Tibial nerve (tissue), 4 donors: Measurements from ENCODE around the gene RBMS3. TPM values are rescaled to one million over a fixed set of nuclear protein-coding genes. Genes with fewer than 3 reads are reported as not detected.
"Not testable (repeated sequence)": the region's sequence is repeated elsewhere in the genome, so short reads cannot be mapped to it uniquely, and the experiment has no call there.

Source experiments
- DNase-seq, 2 donors: peaks; one replicate each; pipeline ENCODE4 v3.0.0-alpha.2; 2019; ENCODE audit warnings: low spot score in 2 of 2
- H3K27ac ChIP-seq, 4 donors: fragments of 200-600 bp; sonication (generic) in 3 of 4; one replicate each; pipeline ENCODE4 v1.5.1; 2017 to 2019; ENCODE audit warnings: mild to moderate bottlenecking in 1 of 4
- H3K27me3 ChIP-seq, 2 donors: fragments of 200-600 bp; sonication (generic) in 1 of 2; one replicate each; pipeline versions ENCODE4 v1.5.1 to v1.6.0; 2017 to 2019
- H3K36me3 ChIP-seq, 3 donors: fragments of 200-600 bp; sonication (generic); one replicate each; pipeline ENCODE4 v1.5.1; 2018 to 2019
- H3K4me1 ChIP-seq, 4 donors: fragments of 200-600 bp; sonication (generic) in 3 of 4; one replicate each; pipeline ENCODE4 v1.5.1; 2017 to 2019
- H3K4me3 ChIP-seq, 4 donors: fragments of 200-600 bp; sonication (generic) in 3 of 4; one replicate each; pipeline ENCODE4 v1.5.1; 2017 to 2019; ENCODE audit warnings: mild to moderate bottlenecking in 1 of 4, moderate library complexity in 1 of 4
- H3K9me3 ChIP-seq, 4 donors: fragments of 200-600 bp; sonication (generic) in 3 of 4; one replicate each; pipeline ENCODE4 v1.5.1; 2017 to 2019
- EP300 ChIP-seq, 2 donors: sonication (generic); formaldehyde crosslinking; IDR thresholded peaks; one replicate each; pipeline ENCODE4 v1.6.1; 2017; ENCODE audit warnings: antibody characterized with exemption in 2 of 2, mild to moderate bottlenecking in 1 of 2
- POLR2A ChIP-seq, 2 donors: fragments of 450-650 bp; IDR thresholded peaks; one replicate each; pipeline ENCODE4 v1.6.1; 2017; ENCODE audit warnings: antibody characterized with exemption in 2 of 2, mild to moderate bottlenecking in 2 of 2, moderate library complexity in 2 of 2
- WGBS, 2 donors: methylation state at CpG; one replicate each; pipeline ENCODE4 v1.1.5; 2018; 5-methylcytosine and 5-hydroxymethylcytosine counted together
- total RNA-seq, 4 donors: library from RNA; depleted of rRNA; stranded (reverse); fragments of >200 nt; gene quantifications; one replicate each; pipeline ENCODE4 v1.1.0, GENCODE V29; 2016
- TF ChIP-seq, protein P1 (sequence below), 5 experiments: fragments of 200-600 bp in 3 of 5; fragments of 450-650 bp in 2 of 5; sonication (generic) in 3 of 5; IDR thresholded peaks; one replicate each; pipeline ENCODE4 v1.5.1; 2016 to 2019; ENCODE audit warnings: antibody characterized with exemption in 5 of 5, mild to moderate bottlenecking in 3 of 5, moderate library complexity in 2 of 5

The RBMS3 gene
- total RNA-seq, 4 donors from 2014 or later = 157 to 175 (median 161) TPM

DNA sequence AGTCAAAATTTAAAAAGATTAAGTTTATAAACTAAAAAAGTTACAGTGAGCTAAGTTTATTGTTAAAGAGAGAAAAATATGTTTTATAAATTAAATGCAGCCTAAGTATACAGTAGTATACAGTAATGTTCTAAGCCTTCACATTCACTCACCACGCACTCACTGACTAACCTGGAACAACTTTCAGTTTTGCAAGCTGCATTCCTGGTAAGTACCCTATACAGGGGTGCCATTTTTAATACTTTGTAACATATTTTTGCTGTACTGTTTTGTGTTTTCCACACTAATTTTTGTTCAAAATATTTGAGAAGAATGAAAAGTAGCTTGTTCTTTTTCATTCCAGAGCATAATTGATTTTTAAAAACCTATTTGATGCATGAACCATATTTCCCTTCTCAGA, 524.9 kb downstream of the RBMS3 start:
- no peak overlapping the region for H3K27ac ChIP-seq
- no peaks in the 10 kb centered on the region for H3K27me3 ChIP-seq
- H3K4me1 ChIP-seq = peaks cover 0 to 4% (median 0%) of the 10 kb centered on the region in 4 donors
- TF ChIP-seq POLR2A (IDR thresholded peaks at IDR 0.05) (no peak), EP300 (IDR thresholded peaks at IDR 0.05) (no peak)
- TF ChIP-seq, protein P1, sequence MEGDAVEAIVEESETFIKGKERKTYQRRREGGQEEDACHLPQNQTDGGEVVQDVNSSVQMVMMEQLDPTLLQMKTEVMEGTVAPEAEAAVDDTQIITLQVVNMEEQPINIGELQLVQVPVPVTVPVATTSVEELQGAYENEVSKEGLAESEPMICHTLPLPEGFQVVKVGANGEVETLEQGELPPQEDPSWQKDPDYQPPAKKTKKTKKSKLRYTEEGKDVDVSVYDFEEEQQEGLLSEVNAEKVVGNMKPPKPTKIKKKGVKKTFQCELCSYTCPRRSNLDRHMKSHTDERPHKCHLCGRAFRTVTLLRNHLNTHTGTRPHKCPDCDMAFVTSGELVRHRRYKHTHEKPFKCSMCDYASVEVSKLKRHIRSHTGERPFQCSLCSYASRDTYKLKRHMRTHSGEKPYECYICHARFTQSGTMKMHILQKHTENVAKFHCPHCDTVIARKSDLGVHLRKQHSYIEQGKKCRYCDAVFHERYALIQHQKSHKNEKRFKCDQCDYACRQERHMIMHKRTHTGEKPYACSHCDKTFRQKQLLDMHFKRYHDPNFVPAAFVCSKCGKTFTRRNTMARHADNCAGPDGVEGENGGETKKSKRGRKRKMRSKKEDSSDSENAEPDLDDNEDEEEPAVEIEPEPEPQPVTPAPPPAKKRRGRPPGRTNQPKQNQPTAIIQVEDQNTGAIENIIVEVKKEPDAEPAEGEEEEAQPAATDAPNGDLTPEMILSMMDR (IDR thresholded peaks at IDR 0.05) = no peak
- no peaks in the 10 kb centered on the region for H3K36me3 ChIP-seq
- no peak for DNase-seq
- no peaks in the 10 kb centered on the region for H3K9me3 ChIP-seq
- H3K4me3 ChIP-seq = no peak overlapping the region
- 0 to 43% methylated on average over 1 of the region's 1 CpG for WGBS, 2 donors

DNA sequence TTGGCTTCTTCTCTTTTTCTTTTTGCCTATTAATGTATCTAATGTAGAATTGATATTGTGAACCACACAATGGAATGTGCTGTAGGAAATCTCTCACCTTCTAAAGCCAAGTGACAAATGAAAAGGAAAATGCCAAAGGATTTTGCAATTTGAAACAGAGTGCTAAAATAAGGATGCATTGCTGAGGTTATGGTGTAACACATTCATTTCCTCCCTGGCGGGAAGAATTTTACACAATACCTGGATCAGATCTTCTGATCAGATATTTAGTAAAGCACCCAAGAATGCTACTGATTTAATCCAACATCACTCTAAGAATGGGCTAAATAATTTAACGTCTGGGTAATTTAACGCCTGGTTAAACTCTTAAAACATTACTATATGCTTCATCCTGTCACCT, 527.5 kb downstream of the RBMS3 start:
- H3K36me3 ChIP-seq, H3K9me3 ChIP-seq, H3K27me3 ChIP-seq, H3K4me1 ChIP-seq, DNase-seq, H3K27ac ChIP-seq, H3K4me3 ChIP-seq: not testable (repeated sequence)
- TF ChIP-seq EP300 (IDR thresholded peaks at IDR 0.05) = peak in 1 of 2 donors; percentile 25
- WGBS, 2 donors = 88 to 91% methylated on average over 3 of the region's 3 CpGs

DNA sequence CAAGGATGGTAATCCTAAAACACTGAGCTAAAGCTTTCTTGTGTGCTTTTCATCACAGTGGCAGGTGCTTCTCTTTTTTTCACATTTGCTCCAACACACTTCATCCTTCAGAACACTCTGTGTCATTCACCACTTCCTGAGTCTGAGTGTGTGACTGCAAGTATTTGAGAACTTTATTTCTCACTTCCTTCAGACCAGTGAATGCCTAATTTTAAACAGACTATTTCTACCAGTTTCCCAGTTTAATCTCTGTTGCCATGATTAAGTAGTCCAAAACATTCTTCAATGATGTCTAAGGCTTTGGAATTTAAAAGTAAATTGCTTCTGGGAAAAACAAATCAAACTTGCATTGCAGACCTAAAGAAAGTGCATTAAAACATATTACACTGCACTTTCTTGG, 541.2 kb downstream of the RBMS3 start:
- Histone ChIP-seq H3K27ac (no peak overlapping the region), H3K27me3 (no peaks in the 10 kb centered on the region), H3K36me3 (peaks cover 0 to 7% (median 0%) of the 10 kb centered on the region in 3 donors), H3K4me3 (no peak overlapping the region), H3K9me3 (no peaks in the 10 kb centered on the region), H3K4me1 (no peaks in the 10 kb centered on the region)
- no peak for TF ChIP-seq EP300 (IDR thresholded peaks at IDR 0.05)
- TF ChIP-seq, protein P1 (IDR thresholded peaks at IDR 0.05) = no peak
- no peak for TF ChIP-seq POLR2A (IDR thresholded peaks at IDR 0.05)
- no peak for DNase-seq

DNA sequence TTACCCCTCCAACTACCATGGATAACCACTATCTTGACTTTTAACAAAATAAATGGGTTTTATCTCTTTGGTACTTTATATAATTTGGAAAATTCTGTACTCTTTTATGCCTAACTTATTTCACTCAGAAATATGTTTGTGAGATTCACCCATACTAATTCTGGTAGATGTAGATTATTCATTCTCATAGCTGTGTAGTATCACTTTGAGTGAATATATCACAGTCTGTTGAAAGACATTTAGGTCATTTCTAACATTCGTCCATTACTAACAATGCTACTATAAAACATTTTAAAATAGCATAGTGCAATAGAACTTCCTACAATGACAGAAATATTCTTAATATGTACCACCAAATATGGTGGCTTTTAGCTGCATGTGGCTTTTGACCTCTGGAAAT, 542.4 kb downstream of the RBMS3 start:
- DNase-seq = no peak
- 89 to 96% methylated on average over 1 of the region's 1 CpG for WGBS, 2 donors
- Histone ChIP-seq H3K27ac (no peak overlapping the region), H3K4me3 (no peak overlapping the region), H3K27me3 (no peaks in the 10 kb centered on the region), H3K36me3 (peaks cover 0 to 7% (median 0%) of the 10 kb centered on the region in 3 donors), H3K9me3 (no peaks in the 10 kb centered on the region), H3K4me1 (no peaks in the 10 kb centered on the region)
- TF ChIP-seq EP300 (IDR thresholded peaks at IDR 0.05) = no peak
- no peak for TF ChIP-seq POLR2A (IDR thresholded peaks at IDR 0.05)
- TF ChIP-seq, protein P1 (IDR thresholded peaks at IDR 0.05) = no peak

DNA sequence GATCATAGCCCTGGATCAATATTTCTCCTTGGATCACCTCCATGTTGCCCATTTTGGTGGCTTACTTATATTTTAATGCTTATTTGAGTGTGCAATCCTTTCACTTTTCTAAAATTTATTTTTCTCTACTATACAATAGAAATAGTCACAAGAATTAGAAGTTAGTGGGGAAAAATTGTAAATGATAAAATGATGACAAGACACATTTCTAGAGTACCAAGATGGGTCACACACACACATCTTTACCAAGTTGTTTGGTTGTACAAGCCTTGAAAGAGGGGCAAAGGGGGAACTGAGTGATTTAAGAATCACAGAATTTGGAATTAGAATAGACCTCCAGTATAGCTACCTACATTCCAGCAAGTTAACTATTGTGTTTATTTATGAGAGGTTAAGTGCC, 545.8 kb downstream of the RBMS3 start:
- H3K4me1 ChIP-seq = no peaks in the 10 kb centered on the region
- TF ChIP-seq, protein P1 (IDR thresholded peaks at IDR 0.05) = no peak
- TF ChIP-seq POLR2A (IDR thresholded peaks at IDR 0.05) (no peak), EP300 (IDR thresholded peaks at IDR 0.05) (no peak)
- peaks cover 0 to 7% (median 0%) of the 10 kb centered on the region in 3 donors for H3K36me3 ChIP-seq
- DNase-seq = no peak
- no peak overlapping the region for H3K4me3 ChIP-seq
- no peaks in the 10 kb centered on the region for H3K27me3 ChIP-seq
- H3K9me3 ChIP-seq = no peaks in the 10 kb centered on the region
- no peak overlapping the region for H3K27ac ChIP-seq

DNA sequence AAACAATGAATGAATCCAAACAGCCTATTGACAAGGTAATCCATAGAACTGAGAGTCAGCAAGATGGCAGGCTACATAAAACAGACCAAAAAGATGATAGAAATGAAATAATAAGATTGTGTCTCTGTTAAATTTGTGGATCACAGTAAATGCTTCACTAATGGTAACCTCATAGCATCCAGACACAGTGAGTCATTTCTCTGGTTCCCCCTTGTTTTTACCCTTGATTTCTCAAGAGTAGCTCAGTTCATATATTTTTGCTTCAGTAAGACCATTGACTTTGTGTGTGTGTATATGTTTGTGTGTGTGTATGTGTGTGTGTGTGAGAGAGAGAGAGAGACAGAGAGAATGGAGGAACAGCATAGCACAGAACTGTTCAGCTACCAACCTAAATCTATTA, 546.9 kb downstream of the RBMS3 start:
- Histone ChIP-seq H3K9me3 (peaks cover 0 to 4% (median 0%) of the 10 kb centered on the region in 4 donors), H3K4me3 (no peak overlapping the region), H3K36me3 (peaks cover 0 to 7% (median 0%) of the 10 kb centered on the region in 3 donors), H3K27me3 (no peaks in the 10 kb centered on the region), H3K4me1 (no peaks in the 10 kb centered on the region), H3K27ac (no peak overlapping the region)
- TF ChIP-seq, protein P1 (IDR thresholded peaks at IDR 0.05) = no peak
- TF ChIP-seq EP300 (IDR thresholded peaks at IDR 0.05) (no peak), POLR2A (IDR thresholded peaks at IDR 0.05) (no peak)
- DNase-seq = no peak
